ENCODE measurements around the gene RAP1GAP.
"Not testable (repeated sequence)": the region's sequence is repeated elsewhere in the genome, so short reads cannot be mapped to it uniquely, and the experiment has no call there.

Gene RAP1GAP

DNA sequence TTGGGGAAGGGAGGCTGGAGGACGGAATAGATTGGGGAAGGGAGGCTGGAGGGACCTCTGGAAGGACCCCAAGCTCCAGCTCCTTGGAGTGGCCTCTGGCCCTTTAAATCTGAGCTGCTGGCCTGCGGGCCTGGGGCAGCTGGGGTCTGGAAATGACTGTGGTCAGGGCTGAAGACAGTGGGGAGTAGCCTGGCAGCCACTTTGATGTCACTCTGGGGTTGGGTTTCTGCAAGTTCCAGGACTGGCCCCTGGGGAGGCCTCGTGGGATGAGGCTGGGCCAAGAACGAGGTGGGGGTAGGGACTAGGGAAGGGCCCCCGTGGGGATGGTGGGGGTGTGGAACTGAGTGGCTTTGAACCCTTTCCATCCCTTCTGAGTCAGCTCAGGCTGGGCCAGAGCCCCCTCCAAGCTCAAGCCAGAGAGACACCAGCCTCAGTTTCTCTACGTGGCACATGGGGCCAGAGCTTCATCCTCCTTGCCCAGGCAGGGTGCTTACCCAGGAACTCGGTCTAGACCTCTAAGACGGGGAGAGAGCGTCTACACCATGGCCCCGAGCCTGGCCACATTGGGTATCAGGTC, 100.3 kb downstream of the RAP1GAP start:
- no peak for DNase-seq (ENCODE audit: low read depth)

DNA sequence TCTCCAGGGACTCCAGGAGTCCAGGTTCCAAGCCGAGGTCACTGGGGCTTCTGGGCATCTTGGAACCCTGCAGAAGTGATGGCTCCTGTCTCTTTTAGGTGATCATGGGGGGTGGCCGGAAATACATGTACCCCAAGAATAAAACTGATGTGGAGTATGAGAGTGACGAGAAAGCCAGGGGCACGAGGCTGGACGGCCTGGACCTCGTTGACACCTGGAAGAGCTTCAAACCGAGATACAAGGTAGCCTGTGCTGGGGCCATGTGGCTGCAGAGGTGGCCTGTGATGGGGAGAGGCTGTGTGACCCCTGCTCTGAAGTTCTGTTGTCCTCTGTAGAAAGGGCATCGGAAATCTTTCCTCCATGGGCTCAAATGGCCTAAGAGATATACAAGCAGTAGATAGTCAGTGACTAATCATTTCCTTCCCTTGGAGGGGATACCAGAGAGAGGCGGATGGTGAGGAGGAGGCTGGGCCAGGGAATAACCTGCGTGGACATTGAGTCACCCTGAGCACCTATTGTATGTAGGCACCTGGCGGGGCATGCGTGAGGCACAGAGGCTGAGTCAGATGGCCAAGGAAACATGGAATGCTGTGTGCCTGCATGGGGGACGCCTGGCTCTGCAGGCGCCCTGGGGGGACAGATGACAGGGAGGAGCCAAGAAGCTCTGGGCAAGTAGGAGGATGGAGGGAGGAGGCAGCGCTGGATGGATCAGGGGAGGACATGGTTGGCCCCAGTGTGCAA, 101.0 kb downstream of the RAP1GAP start:
- no peak for DNase-seq (ENCODE audit: low read depth)

DNA sequence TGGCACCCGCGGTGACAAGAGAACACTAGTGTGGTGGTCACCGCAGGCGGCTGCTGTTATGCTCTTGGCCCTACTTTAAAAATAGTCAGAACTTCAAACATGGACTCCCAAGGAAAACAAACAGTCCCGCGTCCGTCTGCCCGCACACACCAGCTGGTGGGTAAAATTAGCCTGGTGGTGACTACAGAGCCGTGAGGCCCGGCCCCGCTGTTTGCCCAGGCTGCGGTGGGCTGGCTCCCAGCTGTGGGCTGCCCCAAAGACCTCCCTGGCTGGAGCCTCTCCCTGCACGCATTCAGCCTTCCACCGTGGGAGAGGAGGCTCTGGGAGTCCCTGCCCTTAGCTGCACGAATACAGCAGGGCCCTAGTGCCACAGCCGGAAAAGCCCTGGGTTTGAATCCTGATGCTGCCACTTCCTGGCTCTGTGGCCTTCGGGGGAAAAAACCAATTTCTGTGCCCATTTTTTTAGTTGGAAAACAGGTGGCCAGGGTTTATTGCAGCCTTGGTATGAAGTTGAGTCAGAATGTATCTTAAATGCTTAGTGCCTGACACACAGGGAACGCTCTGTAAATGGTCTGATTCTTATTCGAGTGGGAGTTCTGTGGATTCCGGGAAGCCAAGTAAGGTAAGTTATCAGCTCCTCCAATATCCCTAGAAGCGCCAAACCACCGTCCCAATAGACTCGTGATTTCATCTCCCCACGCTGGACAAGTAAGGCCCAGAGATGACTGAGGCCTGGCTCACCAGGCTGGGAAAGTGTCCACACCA, 101.7 kb downstream of the RAP1GAP start:
- DNase-seq (ENCODE audit: low read depth): no peak

DNA sequence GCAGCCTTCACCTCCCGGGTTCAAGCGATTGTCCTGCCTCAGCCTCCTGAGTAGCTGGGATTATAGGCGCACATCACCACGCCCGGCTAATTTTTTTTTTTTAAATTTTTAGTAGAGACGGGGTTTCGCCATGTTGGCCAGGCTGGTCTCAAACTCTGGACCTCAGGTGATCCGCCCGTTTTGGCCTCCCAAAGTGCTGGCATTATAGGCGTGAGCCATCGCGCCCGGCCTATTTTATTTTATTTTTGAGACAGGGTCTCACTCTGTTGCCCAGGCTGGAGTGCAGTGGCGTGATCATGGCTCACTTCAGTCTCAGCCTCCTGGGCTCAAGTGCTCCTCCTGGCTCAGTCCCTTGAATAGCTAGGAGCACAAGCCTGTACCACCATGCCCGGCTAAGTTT, 102.8 kb downstream of the RAP1GAP start:
- not testable (repeated sequence) for DNase-seq (ENCODE audit: low read depth)

DNA sequence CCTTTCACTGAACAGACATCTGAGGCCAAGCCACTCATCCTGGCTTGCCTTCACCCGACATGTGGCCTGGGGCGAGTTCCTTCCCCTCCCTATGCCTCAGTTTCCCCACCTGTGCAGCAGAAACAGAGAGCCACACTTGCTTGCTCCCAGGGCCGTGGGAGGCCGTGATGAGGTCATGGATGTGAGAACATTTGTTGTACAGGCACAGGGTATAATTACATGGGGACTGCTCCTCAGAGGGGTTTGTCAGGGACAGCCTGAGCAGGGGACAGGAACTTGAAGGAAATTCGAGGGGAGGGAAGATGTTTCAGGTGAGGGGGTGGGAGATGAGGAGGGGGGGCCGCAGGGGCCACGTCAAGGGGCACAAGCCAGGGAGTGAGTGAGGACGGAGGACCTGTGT, 103.9 kb downstream of the RAP1GAP start:
- DNase-seq (ENCODE audit: low read depth): no peak

DNA sequence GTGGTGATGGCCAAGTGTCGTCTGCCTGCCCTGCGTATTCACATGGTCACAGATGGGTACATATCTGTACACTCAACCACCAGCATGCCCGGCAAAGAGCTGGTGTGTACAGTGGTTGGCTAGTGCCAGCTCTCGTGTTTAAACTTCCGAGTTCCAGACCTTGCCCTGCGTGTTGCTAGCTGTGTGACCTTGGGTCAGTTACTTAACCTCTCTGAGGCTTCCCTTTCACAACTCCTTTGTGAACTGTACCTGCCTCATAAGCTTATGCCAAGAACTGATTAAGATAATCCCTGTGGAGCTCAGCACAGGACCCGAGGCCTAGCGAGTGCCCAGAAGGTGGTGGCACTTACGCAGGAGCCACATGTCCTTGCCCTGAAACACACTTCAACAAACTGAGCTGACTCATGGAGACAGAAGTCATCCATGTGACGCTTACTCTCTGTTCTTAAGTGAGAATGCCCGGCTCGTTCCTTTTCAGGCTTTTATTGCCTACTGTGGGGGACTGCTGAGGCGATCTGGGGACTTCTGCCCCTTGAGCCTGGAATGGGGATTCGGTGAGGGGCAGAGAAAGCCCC, 104.5 kb downstream of the RAP1GAP start:
- DNase-seq (ENCODE audit: low read depth): no peak

DNA sequence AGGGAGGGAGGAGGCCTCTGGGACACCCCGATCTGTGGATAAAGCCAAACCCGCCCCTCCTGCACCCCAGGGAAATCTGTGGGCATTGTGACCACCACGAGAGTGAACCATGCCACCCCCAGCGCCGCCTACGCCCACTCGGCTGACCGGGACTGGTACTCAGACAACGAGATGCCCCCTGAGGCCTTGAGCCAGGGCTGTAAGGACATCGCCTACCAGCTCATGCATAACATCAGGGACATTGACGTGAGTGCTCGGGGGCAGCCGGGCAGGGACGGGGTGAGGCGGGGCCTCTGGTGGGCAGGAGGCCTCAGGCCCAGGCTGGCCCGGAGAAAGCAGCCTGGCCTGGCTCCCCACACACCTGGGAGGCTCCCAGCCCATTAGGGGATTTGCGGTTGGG, 105.2 kb downstream of the RAP1GAP start:
- no peak for DNase-seq (ENCODE audit: low read depth)

DNA sequence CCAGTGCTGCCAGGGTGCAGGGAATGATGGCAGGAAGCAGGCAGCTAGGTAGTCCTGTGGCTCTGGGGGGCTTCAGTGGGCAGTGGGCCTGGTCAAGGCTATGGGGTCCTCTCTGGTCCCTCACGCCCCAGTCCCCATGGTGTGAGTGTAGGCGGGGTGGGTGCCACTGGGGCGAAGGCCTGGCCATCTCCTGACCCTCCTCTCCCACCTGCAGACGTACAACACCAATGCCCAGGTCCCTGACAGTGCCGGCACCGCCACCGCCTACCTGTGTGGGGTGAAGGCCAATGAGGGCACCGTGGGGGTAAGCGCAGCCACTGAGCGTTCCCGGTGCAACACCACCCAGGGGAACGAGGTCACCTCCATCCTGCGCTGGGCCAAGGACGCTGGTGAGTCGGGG, 106.3 kb downstream of the RAP1GAP start:
- no peak for DNase-seq (ENCODE audit: low read depth)

DNA sequence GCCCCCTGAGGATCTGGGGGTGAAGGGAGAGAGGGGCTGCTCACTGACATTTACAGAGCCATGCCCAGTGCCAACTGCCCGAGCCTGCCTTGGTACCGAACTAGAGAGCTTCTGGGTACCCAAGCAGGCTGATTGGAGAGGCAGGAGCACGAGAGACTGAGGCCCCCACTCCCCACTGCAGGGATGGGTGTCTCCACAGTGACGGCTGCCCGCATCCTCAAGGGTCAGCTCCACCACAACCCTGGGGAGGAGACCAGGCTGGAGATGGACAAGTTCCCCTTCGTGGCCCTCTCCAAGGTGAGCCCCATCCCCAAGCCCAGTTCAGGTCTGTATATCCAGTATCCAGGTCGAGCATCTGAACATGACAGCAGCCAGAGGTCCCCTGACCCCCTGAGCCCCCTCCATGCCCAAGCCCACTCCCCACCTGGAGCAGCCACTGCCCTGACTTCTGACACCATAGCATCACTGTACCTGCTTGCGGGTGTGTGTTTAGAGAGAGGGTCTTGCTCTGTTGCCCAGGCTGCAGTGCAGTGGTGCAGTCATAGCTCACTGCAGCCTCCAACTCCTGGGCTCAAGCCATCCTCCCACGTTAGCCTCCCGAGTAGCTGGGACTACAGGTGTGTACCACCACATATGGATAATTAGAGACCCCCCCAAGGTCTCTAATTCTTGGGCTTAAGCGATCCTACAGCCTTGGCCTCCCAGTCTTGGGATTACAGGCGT, 108.1 kb downstream of the RAP1GAP start:
- DNase-seq (ENCODE audit: low read depth): no peak

DNA sequence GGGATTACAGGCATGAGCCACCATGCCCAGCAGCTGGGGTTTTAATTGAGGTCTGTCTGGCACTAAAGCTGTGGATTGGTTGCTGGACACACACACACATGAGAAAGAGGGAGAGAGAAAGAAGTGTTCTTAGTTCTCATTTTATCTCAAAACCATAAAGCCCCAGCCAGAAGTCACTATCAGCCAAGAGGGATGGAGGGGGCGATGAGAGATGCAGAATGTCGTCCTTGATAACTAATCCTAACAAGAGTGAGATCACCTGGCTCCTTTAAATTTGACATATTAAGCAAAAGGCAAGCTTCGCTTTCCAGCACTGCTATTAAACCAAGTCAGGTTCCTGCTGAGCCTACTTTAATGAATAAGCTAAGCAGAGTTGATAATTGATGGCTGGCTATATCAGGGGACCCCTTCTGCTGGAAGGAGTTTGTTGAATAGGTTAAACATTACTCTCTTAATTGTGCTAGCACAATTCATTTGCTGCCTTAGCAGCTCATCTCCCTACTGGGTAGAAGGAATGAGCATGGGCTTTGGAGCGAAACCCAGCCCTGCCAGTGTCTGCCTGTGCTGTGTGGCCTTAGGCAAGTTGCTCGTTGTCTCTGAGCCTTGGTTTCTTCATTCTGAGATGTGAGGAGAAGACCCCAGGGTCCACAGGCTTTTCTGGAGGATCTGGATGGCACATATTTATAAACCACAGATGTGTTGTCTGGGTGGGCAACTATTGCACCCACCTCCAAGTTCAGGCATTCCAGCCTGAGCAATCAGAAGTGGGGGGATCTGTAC, 109.2 kb downstream of the RAP1GAP start:
- no peak for DNase-seq (ENCODE audit: low read depth)

DNA sequence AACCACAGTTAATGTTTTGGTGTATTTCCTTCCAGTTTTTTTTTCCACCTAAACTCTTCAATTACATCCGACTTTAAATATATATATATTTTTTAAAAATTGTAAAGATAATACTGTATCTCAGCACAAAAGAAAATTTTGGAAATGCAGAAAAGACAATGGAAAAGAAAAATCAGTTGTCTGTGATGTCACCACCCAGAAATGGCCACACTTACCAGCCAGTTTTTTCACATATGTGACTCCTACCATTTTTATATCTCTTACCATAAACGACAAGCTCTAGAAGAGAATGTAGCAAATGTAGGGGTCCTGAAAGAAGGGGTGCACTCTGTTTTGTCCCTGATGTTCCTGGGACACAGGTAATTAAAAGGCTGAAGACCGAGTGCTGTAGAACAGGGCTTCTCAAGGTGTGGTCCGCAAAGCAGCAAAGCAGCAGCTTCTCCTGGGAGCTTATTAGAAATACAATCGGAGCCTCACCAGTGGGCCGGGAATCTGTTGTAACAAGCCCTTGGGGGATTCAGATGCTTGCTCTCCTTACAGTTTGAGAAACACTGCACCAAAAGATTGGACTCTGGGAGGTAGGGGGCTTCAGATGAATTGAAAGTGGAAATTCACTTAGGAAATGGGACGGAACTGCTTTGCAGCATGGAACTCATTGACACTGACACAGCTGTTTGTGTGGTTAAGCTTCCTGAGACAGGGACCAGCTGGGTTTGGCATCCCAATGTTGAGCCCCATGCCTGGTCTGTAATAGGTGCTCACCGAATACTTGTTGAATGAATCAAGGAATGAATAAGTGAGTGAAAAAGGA, 115.8 kb downstream of the RAP1GAP start:
- DNase-seq (ENCODE audit: low read depth): no peak

DNA sequence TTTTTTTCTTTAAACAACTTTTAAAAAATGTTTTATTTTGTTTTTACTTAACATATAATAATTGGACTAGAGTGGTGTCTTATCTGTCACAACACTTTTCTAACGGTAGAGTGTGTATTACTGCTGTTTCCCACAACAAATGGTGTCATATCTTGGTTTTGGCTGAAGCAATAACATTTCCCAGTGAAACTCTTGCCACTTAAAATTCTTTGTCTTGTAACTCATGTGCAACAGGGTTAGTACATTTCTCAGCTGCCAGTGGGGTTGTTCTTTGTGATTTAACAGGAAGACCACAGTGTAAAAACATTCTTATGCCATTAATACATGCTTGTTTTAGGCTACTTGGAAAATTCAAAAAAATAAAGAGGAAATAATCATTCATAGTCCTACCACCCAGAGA, 116.4 kb downstream of the RAP1GAP start:
- DNase-seq (ENCODE audit: low read depth): no peak

DNA sequence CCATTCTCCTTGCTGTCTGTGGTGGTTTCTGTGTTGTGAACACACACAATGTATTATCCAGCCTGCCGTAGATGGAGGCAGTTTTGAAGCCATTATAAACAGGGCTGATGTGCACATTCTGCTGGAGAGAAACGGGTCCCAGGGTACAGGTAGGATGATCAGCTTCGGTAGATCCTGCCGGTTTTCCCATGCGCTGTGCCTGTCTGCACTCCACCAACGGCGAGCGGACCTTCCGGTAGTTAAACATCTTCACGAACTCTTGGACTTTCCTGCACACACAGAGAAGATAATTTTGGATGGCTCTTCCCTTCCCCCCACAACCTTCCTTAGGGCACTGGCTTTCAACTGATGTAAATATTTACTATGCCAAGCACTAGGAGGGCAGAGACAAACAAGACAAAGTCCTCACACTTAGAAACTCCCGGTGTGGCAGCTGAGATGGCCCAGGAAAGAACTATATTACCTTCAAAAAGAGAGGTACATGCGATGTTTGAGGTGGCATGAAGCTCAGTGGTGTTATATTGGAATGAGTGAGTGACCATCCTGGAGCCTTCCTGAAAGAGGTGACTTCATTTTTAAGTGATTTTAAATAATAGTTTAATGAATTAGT, 118.2 kb downstream of the RAP1GAP start:
- no peak for DNase-seq (ENCODE audit: low read depth)

DNA sequence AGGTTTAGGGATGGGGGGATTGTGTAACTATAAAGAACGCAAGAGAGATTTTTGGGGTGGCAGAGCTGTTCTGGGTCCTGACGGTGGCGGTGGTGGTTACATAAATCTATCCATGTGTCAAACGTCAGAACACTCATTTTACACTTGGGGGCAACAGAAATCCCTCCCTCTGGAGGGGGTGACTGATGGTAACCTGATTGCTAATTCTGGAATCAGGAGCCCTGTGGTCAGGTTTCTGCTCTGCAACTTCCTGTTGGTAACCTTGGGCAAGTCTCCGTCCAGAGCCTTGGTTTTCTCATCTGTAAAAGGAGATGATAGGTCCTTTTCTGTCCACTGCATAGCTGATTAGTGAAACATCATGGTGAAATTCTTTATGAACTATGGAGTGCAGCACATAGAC, 119.1 kb downstream of the RAP1GAP start:
- DNase-seq (ENCODE audit: low read depth): no peak

DNA sequence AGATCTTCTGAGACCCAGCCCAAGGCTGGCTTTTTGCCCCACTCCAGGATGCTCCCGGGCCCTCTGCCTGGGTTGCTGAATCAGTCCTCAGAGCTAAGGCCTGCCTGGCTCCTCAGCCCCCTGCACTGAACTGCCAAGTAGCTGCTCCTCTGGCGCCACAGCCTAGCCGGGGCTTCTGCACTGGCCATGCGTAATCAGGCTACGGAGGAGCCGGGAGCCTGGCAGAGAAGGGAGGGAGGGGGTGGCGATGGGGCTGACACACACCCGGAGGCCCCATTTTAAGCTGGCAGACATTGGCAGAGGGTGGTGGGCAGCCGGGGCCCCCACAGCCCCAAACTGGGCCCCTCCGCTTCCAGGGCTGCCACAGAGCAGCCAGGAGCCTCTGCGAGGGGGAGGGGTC, 121.3 kb downstream of the RAP1GAP start:
- no peak for DNase-seq (ENCODE audit: low read depth)

All from T-helper 22 cell (primary cell).